Activated naive CD4-positive, alpha-beta T cell treated with anti-CD3 and anti-CD28 coated beads, Interleukin-2, amount 10 ng/mL, durations not matched to agents 7 days and 5 days (primary cell): ENCODE results near the gene DAZ2.
"Not testable (repeated sequence)": the region's sequence is repeated elsewhere in the genome, so short reads cannot be mapped to it uniquely, and the experiment has no call there.

Source experiments
- CTCF ChIA-PET: fragments of 350-600 bp; sonication (Branson Sonifier 250); formaldehyde crosslinking; loops from one replicate; lab custom pipeline; 2021; ENCODE audit warnings: antibody characterized with exemption; lab: Charles Lee
- DNase-seq: peaks from one replicate; pipeline ENCODE4 v3.0.0-alpha.2; 2020
- H3K27ac Mint-ChIP-seq: one replicate; pipeline ENCODE4 v1.8.0; 2021; ENCODE audit warnings: mild to moderate bottlenecking, moderate library complexity, mixed read lengths
- H3K27me3 Mint-ChIP-seq: one replicate; pipeline ENCODE4 v1.8.0; 2021; ENCODE audit warnings: mild to moderate bottlenecking, mixed read lengths
- H3K36me3 Mint-ChIP-seq: one replicate; pipeline ENCODE4 v1.8.0; 2021; ENCODE audit warnings: mixed read lengths
- H3K4me1 Mint-ChIP-seq: one replicate; pipeline ENCODE4 v1.8.0; 2021; ENCODE audit warnings: mixed read lengths
- H3K4me3 Mint-ChIP-seq: one replicate; pipeline ENCODE4 v1.8.0; 2021; ENCODE audit warnings: mild to moderate bottlenecking, moderate library complexity, mixed read lengths
- H3K9me3 Mint-ChIP-seq: one replicate; pipeline ENCODE4 v1.8.0; 2021; ENCODE audit warnings: mixed read lengths

DAZ2 gene

GRCh38 chrY:23219233-23219632 is at the start of gene DAZ2:
DAZ2 (plus strand) TSS chrY:23219533; CDS start chrY:23219741, 208 bp downstream.
- not testable (repeated sequence) for H3K4me1 Mint-ChIP-seq, DNase-seq, H3K9me3 Mint-ChIP-seq

GRCh38 chrY:23198908-23199307 is 20.4 kb upstream of the DAZ2 start, which contains the start of gene DAZ1:
DAZ1 (minus strand) TSS chrY:23199008; CDS start chrY:23198800, 208 bp downstream.
- H3K9me3 Mint-ChIP-seq, DNase-seq, H3K4me3 Mint-ChIP-seq, CTCF ChIA-PET, H3K27me3 Mint-ChIP-seq, H3K27ac Mint-ChIP-seq, H3K36me3 Mint-ChIP-seq, H3K4me1 Mint-ChIP-seq: not testable (repeated sequence)

More at GRCh38 chrY:23219233-23219632, at the start of gene DAZ2:
- H3K27ac Mint-ChIP-seq, H3K27me3 Mint-ChIP-seq, H3K36me3 Mint-ChIP-seq, CTCF ChIA-PET, H3K4me3 Mint-ChIP-seq: not testable (repeated sequence)

- H3K4me1 Mint-ChIP-seq, H3K27ac Mint-ChIP-seq, H3K4me3 Mint-ChIP-seq, H3K27me3 Mint-ChIP-seq, CTCF ChIA-PET, H3K36me3 Mint-ChIP-seq, H3K9me3 Mint-ChIP-seq, DNase-seq: not testable (repeated sequence)
Observed at GRCh38 chrY:23207455-23207854, 11.9 kb upstream of the DAZ2 start.

GRCh38 chrY:23209802-23210495 is 9.4 kb upstream of the DAZ2 start:
- H3K36me3 Mint-ChIP-seq, H3K4me1 Mint-ChIP-seq, H3K27me3 Mint-ChIP-seq: not testable (repeated sequence)

GRCh38 chrY:23210681-23211080 is 8.7 kb upstream of the DAZ2 start:
- H3K27ac Mint-ChIP-seq, H3K4me3 Mint-ChIP-seq, H3K4me1 Mint-ChIP-seq, DNase-seq, H3K27me3 Mint-ChIP-seq, CTCF ChIA-PET, H3K9me3 Mint-ChIP-seq, H3K36me3 Mint-ChIP-seq: not testable (repeated sequence)

More at GRCh38 chrY:23209802-23210495, 9.4 kb upstream of the DAZ2 start:
- H3K4me3 Mint-ChIP-seq, DNase-seq, H3K9me3 Mint-ChIP-seq, H3K27ac Mint-ChIP-seq, CTCF ChIA-PET: not testable (repeated sequence)
